ENCODE measurements around the gene FHL5.

GRCh38 chr6:96649926-96650325 is 87.0 kb downstream of the FHL5 start:
- TF ChIP-seq CTCF (IDR thresholded peaks at IDR 0.05) (no peak), POLR2A (IDR thresholded peaks at IDR 0.05) (no peak)

All from testis (tissue), 2 donors.